ENCODE results near the gene PPP1R26.
"Not testable (repeated sequence)": the region's sequence is repeated elsewhere in the genome, so short reads cannot be mapped to it uniquely, and the experiment has no call there.

PPP1R26 gene

GRCh38 chr9:135530146-135530545 lies 50.6 kb downstream of the PPP1R26 start:
- Mint-ChIP-seq H3K9me3 (peaks cover 10% of the 10 kb centered on the region), H3K4me3 (no peak overlapping the region), H3K27me3 (ENCODE audit: low read depth) (peaks cover 16% of the 10 kb centered on the region)

GRCh38 chr9:135531096-135531495 lies 51.5 kb downstream of the PPP1R26 start:
- Mint-ChIP-seq H3K36me3 (ENCODE audit: low read depth) (no peaks in the 10 kb centered on the region), H3K4me1 (no peaks in the 10 kb centered on the region), H3K4me3 (no peak overlapping the region), H3K27me3 (ENCODE audit: low read depth) (peaks cover 26% of the 10 kb centered on the region), H3K9me3 (peaks cover 10% of the 10 kb centered on the region), H3K27ac (no peak overlapping the region)
- no peak for TF ChIP-seq CTCF (IDR thresholded peaks at IDR 0.05; ENCODE audit: unreplicated experiment in 3 of 3)

More at GRCh38 chr9:135530146-135530545, 50.6 kb downstream of the PPP1R26 start:
- H3K27ac Mint-ChIP-seq: no peak overlapping the region
- H3K4me1 Mint-ChIP-seq: no peaks in the 10 kb centered on the region
- TF ChIP-seq CTCF (IDR thresholded peaks at IDR 0.05; ENCODE audit: unreplicated experiment in 3 of 3): no peak
- H3K36me3 Mint-ChIP-seq (ENCODE audit: low read depth): no peaks in the 10 kb centered on the region

GRCh38 chr9:135533113-135533512 lies 53.5 kb downstream of the PPP1R26 start:
- Mint-ChIP-seq H3K36me3 (ENCODE audit: low read depth) (no peaks in the 10 kb centered on the region), H3K9me3 (peaks cover 10% of the 10 kb centered on the region), H3K4me1 (no peaks in the 10 kb centered on the region), H3K4me3 (no peak overlapping the region), H3K27ac (no peak overlapping the region), H3K27me3 (ENCODE audit: low read depth) (peaks cover 43% of the 10 kb centered on the region)
- TF ChIP-seq CTCF (IDR thresholded peaks at IDR 0.05; ENCODE audit: unreplicated experiment in 3 of 3): no peak

GRCh38 chr9:135533674-135534073 lies 54.1 kb downstream of the PPP1R26 start:
- Mint-ChIP-seq H3K27ac (no peak overlapping the region), H3K9me3 (peaks cover 10% of the 10 kb centered on the region), H3K4me3 (no peak overlapping the region), H3K4me1 (no peaks in the 10 kb centered on the region), H3K36me3 (ENCODE audit: low read depth) (no peaks in the 10 kb centered on the region), H3K27me3 (ENCODE audit: low read depth) (peaks cover 40% of the 10 kb centered on the region)
- TF ChIP-seq CTCF (IDR thresholded peaks at IDR 0.05; ENCODE audit: unreplicated experiment in 3 of 3): no peak

GRCh38 chr9:135534192-135534711 lies 54.7 kb downstream of the PPP1R26 start:
- H3K27me3 Mint-ChIP-seq (ENCODE audit: low read depth): peaks cover 45% of the 10 kb centered on the region
- H3K27ac Mint-ChIP-seq; H3K4me1 Mint-ChIP-seq; H3K9me3 Mint-ChIP-seq; H3K36me3 Mint-ChIP-seq (ENCODE audit: low read depth); H3K4me3 Mint-ChIP-seq: not testable (repeated sequence)

- not testable (repeated sequence) for H3K36me3 Mint-ChIP-seq (ENCODE audit: low read depth); H3K4me1 Mint-ChIP-seq; H3K27ac Mint-ChIP-seq; H3K9me3 Mint-ChIP-seq; H3K4me3 Mint-ChIP-seq
- H3K27me3 Mint-ChIP-seq (ENCODE audit: low read depth): peaks cover 48% of the 10 kb centered on the region
Measured at GRCh38 chr9:135534826-135535225, 55.2 kb downstream of the PPP1R26 start.

- not testable (repeated sequence) for H3K4me3 Mint-ChIP-seq; H3K27ac Mint-ChIP-seq; H3K4me1 Mint-ChIP-seq; H3K36me3 Mint-ChIP-seq (ENCODE audit: low read depth); H3K9me3 Mint-ChIP-seq
- H3K27me3 Mint-ChIP-seq (ENCODE audit: low read depth): peaks cover 53% of the 10 kb centered on the region
Measured at GRCh38 chr9:135535631-135536030, 56.0 kb downstream of the PPP1R26 start.
